ENCODE data around the gene DUSP3. TPM values are rescaled to one million over a fixed set of nuclear protein-coding genes. Genes with fewer than 3 reads are reported as not detected.

Gene DUSP3
- total RNA-seq, 1 experiment from 2014 or later: 16.9 TPM

GRCh38 chr17:43728081-43728480 is 50.7 kb downstream of the DUSP3 start:
- Mint-ChIP-seq H3K27me3 (ENCODE audit: low read depth) (no peaks in the 10 kb centered on the region), H3K4me3 (no peak overlapping the region), H3K9me3 (peaks cover 7 to 13% of the 10 kb centered on the region in 2 experiments), H3K4me1 (peaks cover 10 to 16% of the 10 kb centered on the region in 2 experiments), H3K36me3 (ENCODE audit: insufficient read depth in 1 of 3, low read depth in 3 of 3) (peaks cover 4 to 17% (median 11%) of the 10 kb centered on the region in 3 experiments; a peak in 5 of 7 replicates), H3K27ac (no peak overlapping the region; a peak in 1 of 7 replicates)
- DNase-seq: no peak
- no peak overlapping the region for H2BK20ac ChIP-seq (ENCODE audit: low read depth, low read length, poor library complexity, severe bottlenecking)
- H3K9me3 ChIP-seq (ENCODE audit: control insufficient read depth, low read depth, low read length): peaks cover 2% of the 10 kb centered on the region
- WGBS (ENCODE audit: extremely low coverage, insufficient read length, low lambda C conversion rate): no CpG with 5 or more reads among the region's 8 CpGs
- H2BK12ac ChIP-seq (ENCODE audit: insufficient read length, low read depth, low read length): no peak overlapping the region
- no peak overlapping the region for H3K4me2 ChIP-seq (ENCODE audit: insufficient read depth, insufficient read length, low read length)
- H3K14ac ChIP-seq (ENCODE audit: insufficient read depth, low read length): no peak overlapping the region
- no peak overlapping the region for H2AFZ ChIP-seq (ENCODE audit: low read length)
- no peak overlapping the region for H2BK15ac ChIP-seq (ENCODE audit: low read depth, low read length)
- no peaks in the 10 kb centered on the region for H4K20me1 ChIP-seq (ENCODE audit: control insufficient read depth, insufficient read depth, insufficient read length)
- no peak overlapping the region for H2BK120ac ChIP-seq (ENCODE audit: low read depth, low read length, poor library complexity, severe bottlenecking)
- no peaks in the 10 kb centered on the region for H3K79me2 ChIP-seq (ENCODE audit: insufficient read depth, low read length)
- H4K91ac ChIP-seq (ENCODE audit: insufficient read length, low read depth, low read length): no peak overlapping the region
- no peak overlapping the region for H3K27ac ChIP-seq (ENCODE audit: insufficient read length, low read depth, low read length)
- H3K4ac ChIP-seq (ENCODE audit: low read depth, low read length): no peak overlapping the region
- no peak overlapping the region for H4K5ac ChIP-seq (ENCODE audit: insufficient read length, low read depth, low read length)
- no peak overlapping the region for H3K9ac ChIP-seq (ENCODE audit: extremely low read depth, insufficient read length, low read length)
- no peaks in the 10 kb centered on the region for H3K4me1 ChIP-seq (ENCODE audit: insufficient read depth, low read length)
- H3T11ph ChIP-seq (ENCODE audit: low read length): no peak overlapping the region
- H3K79me1 ChIP-seq (ENCODE audit: insufficient read depth, low read depth, low read length, poor library complexity, severe bottlenecking): no peaks in the 10 kb centered on the region
- no peak overlapping the region for H3K18ac ChIP-seq (ENCODE audit: insufficient read length, low read depth, low read length)
- H3K27me3 ChIP-seq (ENCODE audit: insufficient read depth, low read length): no peaks in the 10 kb centered on the region
- TF ChIP-seq, protein P1, sequence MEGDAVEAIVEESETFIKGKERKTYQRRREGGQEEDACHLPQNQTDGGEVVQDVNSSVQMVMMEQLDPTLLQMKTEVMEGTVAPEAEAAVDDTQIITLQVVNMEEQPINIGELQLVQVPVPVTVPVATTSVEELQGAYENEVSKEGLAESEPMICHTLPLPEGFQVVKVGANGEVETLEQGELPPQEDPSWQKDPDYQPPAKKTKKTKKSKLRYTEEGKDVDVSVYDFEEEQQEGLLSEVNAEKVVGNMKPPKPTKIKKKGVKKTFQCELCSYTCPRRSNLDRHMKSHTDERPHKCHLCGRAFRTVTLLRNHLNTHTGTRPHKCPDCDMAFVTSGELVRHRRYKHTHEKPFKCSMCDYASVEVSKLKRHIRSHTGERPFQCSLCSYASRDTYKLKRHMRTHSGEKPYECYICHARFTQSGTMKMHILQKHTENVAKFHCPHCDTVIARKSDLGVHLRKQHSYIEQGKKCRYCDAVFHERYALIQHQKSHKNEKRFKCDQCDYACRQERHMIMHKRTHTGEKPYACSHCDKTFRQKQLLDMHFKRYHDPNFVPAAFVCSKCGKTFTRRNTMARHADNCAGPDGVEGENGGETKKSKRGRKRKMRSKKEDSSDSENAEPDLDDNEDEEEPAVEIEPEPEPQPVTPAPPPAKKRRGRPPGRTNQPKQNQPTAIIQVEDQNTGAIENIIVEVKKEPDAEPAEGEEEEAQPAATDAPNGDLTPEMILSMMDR (conservative IDR thresholded peaks at IDR 0.05): no peak
- H2AK5ac ChIP-seq (ENCODE audit: insufficient read length, low read length): no peak overlapping the region
- H3K23ac ChIP-seq (ENCODE audit: insufficient read length, low read depth, low read length): no peak overlapping the region
- no peak overlapping the region for H3K56ac ChIP-seq (ENCODE audit: insufficient read length, low read depth, low read length)
- H2BK5ac ChIP-seq (ENCODE audit: insufficient read length, low read length): no peak overlapping the region
- no peaks in the 10 kb centered on the region for H3K23me2 ChIP-seq (ENCODE audit: insufficient read length, low read depth, low read length, poor library complexity, severe bottlenecking)
- no peak overlapping the region for H4K8ac ChIP-seq (replicated peaks; ENCODE audit: insufficient read length, low read depth, low read length)
